Keratinocyte (primary cell): ENCODE results near the gene ABLIM1. TPM values are rescaled to one million over a fixed set of nuclear protein-coding genes. Genes with fewer than 3 reads are reported as not detected.

ENCODE experiments used
- DNase-seq: peaks from one replicate; pipeline ENCODE4 v3.0.0-alpha.2; 2011; ENCODE audit warnings: low read depth, missing footprints, low spot score
- FAIRE-seq: peaks from 2 replicates; lab custom pipeline; 2011; peaks lifted over from hg19 to GRCh38; lab: Jason Lieb, UNC
- H2AFZ ChIP-seq: 2 replicates; pipeline ENCODE4 v1.6.0; 2012; ENCODE audit warnings: low read length, control low read depth, inconsistent platforms; ENCODE audit not compliant: control insufficient read depth
- H3K27ac ChIP-seq: 2 replicates; pipeline ENCODE4 v1.5.1; 2011; ENCODE audit warnings: low read length; ENCODE audit not compliant: control insufficient read depth, insufficient read depth
- H3K27me3 ChIP-seq: 3 replicates; pipeline ENCODE4 v1.6.0; 2011; ENCODE audit warnings: low read length; ENCODE audit not compliant: control insufficient read depth, insufficient read depth; ENCODE audit errors: extremely low read depth
- H3K36me3 ChIP-seq, 2 experiments: 2 replicates in 1 of 2; 3 replicates in 1 of 2; pipeline ENCODE4 v1.5.1; 2011; ENCODE audit warnings: low read length in 2 of 2, mild to moderate bottlenecking in 1 of 2; ENCODE audit not compliant: control insufficient read depth in 2 of 2, insufficient read depth in 2 of 2; ENCODE audit errors: extremely low read depth in 1 of 2
- H3K4me1 ChIP-seq: 3 replicates; pipeline ENCODE4 v1.5.1; 2011; ENCODE audit warnings: low read length; ENCODE audit not compliant: control insufficient read depth, insufficient read depth; ENCODE audit errors: extremely low read depth
- H3K4me2 ChIP-seq: 3 replicates; pipeline ENCODE4 v1.6.0; 2011; ENCODE audit warnings: low read depth, low read length; ENCODE audit not compliant: control insufficient read depth, insufficient read depth; ENCODE audit errors: extremely low read depth
- H3K4me3 ChIP-seq, 3 experiments: fragments of 200-600 bp in 1 of 3; sonication (generic) in 1 of 3; 2 replicates in 2 of 3; 3 replicates in 1 of 3; pipeline ENCODE4 v1.5.1; 2011 to 2016; ENCODE audit warnings: low read length in 3 of 3, mild to moderate bottlenecking in 3 of 3, control low read depth in 2 of 3, inconsistent platforms in 1 of 3, low read depth in 1 of 3, mixed read lengths in 1 of 3, mixed run types in 1 of 3, moderate library complexity in 1 of 3; ENCODE audit not compliant: control insufficient read depth in 2 of 3, insufficient read depth in 2 of 3; ENCODE audit errors: extremely low read depth in 1 of 3
- H3K79me2 ChIP-seq: 2 replicates; pipeline ENCODE4 v1.6.0; 2012; ENCODE audit warnings: low read length; ENCODE audit not compliant: control insufficient read depth, insufficient read depth
- H3K9ac ChIP-seq: 3 replicates; pipeline ENCODE4 v1.6.0; 2011; ENCODE audit warnings: low read length; ENCODE audit not compliant: control insufficient read depth, insufficient read depth; ENCODE audit errors: extremely low read depth
- H3K9me1 ChIP-seq: 3 replicates; pipeline ENCODE4 v1.6.0; 2011; ENCODE audit warnings: low read length; ENCODE audit not compliant: control insufficient read depth, insufficient read depth; ENCODE audit errors: extremely low read depth
- H3K9me3 ChIP-seq: 2 replicates; pipeline ENCODE4 v1.5.1; 2012; ENCODE audit warnings: low read depth, low read length; ENCODE audit not compliant: control insufficient read depth
- H4K20me1 ChIP-seq: 3 replicates; pipeline ENCODE4 v1.6.0; 2011; ENCODE audit warnings: low read length; ENCODE audit not compliant: control insufficient read depth, insufficient read depth; ENCODE audit errors: extremely low read depth
- EZH2 ChIP-seq: IDR thresholded peaks from one replicate; pipeline ENCODE4 v1.6.1; 2012; ENCODE audit warnings: inconsistent platforms, mild to moderate bottlenecking, low read length, moderate library complexity
- dilution Hi-C: fragments of 300-500 bp; cut with MboI; formaldehyde crosslinking; loops from one replicate; pipeline ENCODE4 v1.7.0; 2020; ENCODE audit warnings: low sequenced_read_pairs; ENCODE audit not compliant: extremely low pct_ligation_motif_present
- polyA plus RNA-seq, 5 experiments: library from polyadenylated mRNA; depleted of rRNA in 3 of 5; stranded (reverse) in 3 of 5; stranded (forward) in 1 of 5; unstranded in 1 of 5; fragments of >200 nt; gene quantifications; 1 replicate in 1 of 5; 2 replicates in 3 of 5; 3 replicates in 1 of 5; pipeline versions ENCODE4 v1.2.1 to v1.2.3, GENCODE V29; 2011 to 2012; ENCODE audit warnings: missing spikeins in 2 of 5, low read depth in 1 of 5, low replicate concordance in 1 of 5
- TF ChIP-seq, protein P1 (sequence below), 3 experiments: IDR thresholded peaks in 1 of 3; conservative IDR thresholded peaks in 1 of 3; optimal IDR thresholded peaks in 1 of 3; 2 replicates in 2 of 3; 3 replicates in 1 of 3; pipeline versions ENCODE3 to v1.5.1; 2011; ENCODE audit warnings: low read length in 3 of 3, mild to moderate bottlenecking in 3 of 3, moderate library complexity in 2 of 3, control low read depth in 1 of 3, inconsistent platforms in 1 of 3; ENCODE audit not compliant: insufficient read depth in 2 of 3; ENCODE audit errors: extremely low read depth in 1 of 3

Gene ABLIM1
- polyA plus RNA-seq, 1 donor (not counting 4 experiments of a cell fraction or from before 2014, with no cell fraction given) = 55.2 TPM

DNA sequence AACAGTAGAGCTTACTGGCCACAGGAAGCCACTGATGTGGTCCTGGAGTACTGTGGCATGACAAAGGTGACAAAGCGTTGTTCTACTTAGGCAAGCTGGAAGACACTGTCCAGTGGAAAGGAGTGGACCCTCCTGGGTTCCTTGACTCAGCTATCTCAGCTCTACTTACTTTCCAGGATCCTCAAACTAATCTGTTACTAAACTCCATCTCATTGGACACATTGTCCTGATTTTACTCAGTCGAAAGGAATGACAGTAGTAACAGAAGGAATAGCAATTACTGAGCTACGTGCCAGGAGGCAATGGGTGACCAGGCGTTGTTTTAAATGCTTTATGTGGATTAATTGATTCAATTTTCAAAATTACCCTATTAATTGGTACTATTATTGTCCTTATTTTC, 41.6 kb downstream of the ABLIM1 start:
- FAIRE-seq (no peak), DNase-seq (no peak)
- Histone ChIP-seq H3K9me3 (no peaks in the 10 kb centered on the region), H3K4me1 (no peaks in the 10 kb centered on the region), H3K27me3 (no peaks in the 10 kb centered on the region), H3K79me2 (no peaks in the 10 kb centered on the region), H3K9me1 (no peaks in the 10 kb centered on the region), H4K20me1 (no peaks in the 10 kb centered on the region), H3K36me3 (no peaks in the 10 kb centered on the region), H3K9ac (no peak overlapping the region), H3K27ac (no peak overlapping the region), H3K4me2 (no peak overlapping the region), H3K4me3 (no peak overlapping the region), H2AFZ (no peak overlapping the region)
- TF ChIP-seq, protein P1, sequence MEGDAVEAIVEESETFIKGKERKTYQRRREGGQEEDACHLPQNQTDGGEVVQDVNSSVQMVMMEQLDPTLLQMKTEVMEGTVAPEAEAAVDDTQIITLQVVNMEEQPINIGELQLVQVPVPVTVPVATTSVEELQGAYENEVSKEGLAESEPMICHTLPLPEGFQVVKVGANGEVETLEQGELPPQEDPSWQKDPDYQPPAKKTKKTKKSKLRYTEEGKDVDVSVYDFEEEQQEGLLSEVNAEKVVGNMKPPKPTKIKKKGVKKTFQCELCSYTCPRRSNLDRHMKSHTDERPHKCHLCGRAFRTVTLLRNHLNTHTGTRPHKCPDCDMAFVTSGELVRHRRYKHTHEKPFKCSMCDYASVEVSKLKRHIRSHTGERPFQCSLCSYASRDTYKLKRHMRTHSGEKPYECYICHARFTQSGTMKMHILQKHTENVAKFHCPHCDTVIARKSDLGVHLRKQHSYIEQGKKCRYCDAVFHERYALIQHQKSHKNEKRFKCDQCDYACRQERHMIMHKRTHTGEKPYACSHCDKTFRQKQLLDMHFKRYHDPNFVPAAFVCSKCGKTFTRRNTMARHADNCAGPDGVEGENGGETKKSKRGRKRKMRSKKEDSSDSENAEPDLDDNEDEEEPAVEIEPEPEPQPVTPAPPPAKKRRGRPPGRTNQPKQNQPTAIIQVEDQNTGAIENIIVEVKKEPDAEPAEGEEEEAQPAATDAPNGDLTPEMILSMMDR (optimal IDR thresholded peaks at IDR 0.05 in 1 of 3, IDR thresholded peaks at IDR 0.05 in 1 of 3, conservative IDR thresholded peaks at IDR 0.05 in 1 of 3; ENCODE audit: extremely low read depth in 1 of 3, insufficient read depth in 2 of 3, low read length in 3 of 3) = no peak
- TF ChIP-seq EZH2 = no peak
- dilution Hi-C loops = no loop called here

DNA sequence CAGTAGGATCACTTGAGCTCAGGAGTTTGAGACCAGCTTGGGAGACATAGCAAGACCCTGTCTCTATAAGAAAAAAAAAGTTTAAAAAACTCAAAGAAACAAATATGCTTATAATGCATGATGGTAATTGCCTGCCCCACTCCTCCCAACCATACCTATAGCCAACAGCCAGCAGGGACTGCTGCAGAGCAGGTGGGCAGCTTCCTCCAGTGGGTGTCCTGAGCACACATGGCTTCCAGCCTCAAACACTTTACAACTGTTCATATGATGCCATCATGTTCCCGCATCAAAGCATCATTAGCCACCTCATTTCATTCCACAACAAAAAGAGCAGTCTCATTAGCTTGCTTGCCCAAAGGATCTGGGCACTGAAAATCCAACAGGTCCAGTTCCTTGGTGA, 42.0 kb downstream of the ABLIM1 start:
- no peak for FAIRE-seq
- Histone ChIP-seq H3K27me3 (no peaks in the 10 kb centered on the region), H3K4me1 (no peaks in the 10 kb centered on the region), H3K9me3 (no peaks in the 10 kb centered on the region), H2AFZ (no peak overlapping the region), H3K36me3 (no peaks in the 10 kb centered on the region), H3K9me1 (no peaks in the 10 kb centered on the region), H3K4me2 (no peak overlapping the region), H3K27ac (no peak overlapping the region), H3K79me2 (no peaks in the 10 kb centered on the region), H3K9ac (no peak overlapping the region), H3K4me3 (no peak overlapping the region), H4K20me1 (no peaks in the 10 kb centered on the region)
- no peak for TF ChIP-seq EZH2
- TF ChIP-seq, protein P1 (optimal IDR thresholded peaks at IDR 0.05 in 1 of 3, IDR thresholded peaks at IDR 0.05 in 1 of 3, conservative IDR thresholded peaks at IDR 0.05 in 1 of 3; ENCODE audit: extremely low read depth in 1 of 3, insufficient read depth in 2 of 3, low read length in 3 of 3) = peak in 1 of 3 experiments; percentile 3
- DNase-seq = no peak
- dilution Hi-C loops = no loop called here
